HG03442 (cell line): ENCODE measurements around the gene COBL.
"Not testable (repeated sequence)": the region's sequence is repeated elsewhere in the genome, so short reads cannot be mapped to it uniquely, and the experiment has no call there.

Source experiments
- ATAC-seq: cut with Tn5 transposase; IDR thresholded peaks from one replicate; pipeline ENCODE4 v1.9.1; 2021; ENCODE audit warnings: mild to moderate bottlenecking, moderate library complexity; ENCODE audit not compliant: unreplicated experiment

The COBL gene

GRCh38 chr7:51213618-51214017, 103.0 kb downstream of the COBL start:
- ATAC-seq = no peak

GRCh38 chr7:51210766-51211165, 105.8 kb downstream of the COBL start:
- no peak for ATAC-seq

DNA sequence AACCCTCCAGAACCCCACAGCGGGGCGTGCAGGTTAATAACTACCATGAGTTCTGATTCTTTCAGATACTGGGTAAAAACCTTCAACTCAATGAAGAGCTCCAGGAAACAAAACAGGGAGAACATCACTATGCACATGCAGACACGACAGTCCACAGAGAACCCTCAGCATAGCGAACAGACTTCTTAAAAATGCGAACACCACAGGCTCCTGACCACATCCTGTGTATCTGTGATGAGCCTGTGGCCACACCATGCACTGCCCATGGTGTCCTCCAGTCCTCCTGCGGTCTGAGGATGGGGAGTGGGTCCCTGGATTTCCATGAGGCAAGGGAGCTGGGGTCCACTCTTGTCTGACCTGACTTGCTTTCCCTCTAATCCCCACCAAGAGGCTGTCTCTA, 107.2 kb downstream of the COBL start:
- ATAC-seq = no peak

GRCh38 chr7:51208125-51208524, 108.5 kb downstream of the COBL start:
- not testable (repeated sequence) for ATAC-seq

DNA sequence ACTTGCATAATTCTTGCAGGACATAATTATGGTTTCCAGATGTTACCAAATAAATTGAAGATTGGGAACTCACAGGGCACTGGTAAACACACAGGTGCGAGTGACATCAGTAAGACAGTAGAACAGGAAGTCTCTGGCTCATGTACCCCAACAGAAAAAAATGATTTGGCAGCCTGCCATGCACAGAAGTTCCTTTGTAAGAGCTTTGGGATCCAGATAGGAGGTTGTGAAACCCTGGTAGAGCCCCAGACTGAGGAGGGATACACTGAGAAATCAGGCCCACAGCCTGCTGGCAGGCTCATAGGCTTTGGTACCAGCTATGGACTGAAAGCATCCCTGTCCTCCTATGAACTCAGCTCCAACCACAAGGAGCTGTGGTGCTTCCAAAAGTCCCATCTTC, 118.0 kb downstream of the COBL start:
- ATAC-seq = no peak

GRCh38 chr7:51190969-51191368, 125.6 kb downstream of the COBL start:
- no peak for ATAC-seq

GRCh38 chr7:51189777-51190176, 126.8 kb downstream of the COBL start:
- ATAC-seq = no peak

DNA sequence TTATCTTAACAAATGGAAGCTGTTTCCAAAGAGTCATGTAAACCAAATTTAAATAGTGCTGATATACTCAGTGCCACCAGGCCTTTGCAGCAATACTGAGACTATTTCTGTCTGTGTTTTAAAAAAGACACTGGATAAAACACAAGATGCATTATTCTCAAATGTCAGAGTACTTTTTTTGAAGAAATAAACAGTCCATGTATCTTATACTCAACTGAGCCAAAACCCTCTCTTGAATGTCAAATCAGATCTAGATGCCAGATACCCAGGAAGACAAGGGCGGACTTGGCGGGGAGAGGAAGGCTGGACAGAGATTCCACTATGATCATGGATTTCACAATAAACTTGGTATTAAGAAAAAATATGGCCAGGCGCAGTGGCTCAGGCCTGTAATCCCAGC, 127.6 kb downstream of the COBL start:
- ATAC-seq = no peak

GRCh38 chr7:51187941-51188340, 128.7 kb downstream of the COBL start:
- ATAC-seq = no peak

GRCh38 chr7:51186531-51186930, 130.1 kb downstream of the COBL start:
- no peak for ATAC-seq

DNA sequence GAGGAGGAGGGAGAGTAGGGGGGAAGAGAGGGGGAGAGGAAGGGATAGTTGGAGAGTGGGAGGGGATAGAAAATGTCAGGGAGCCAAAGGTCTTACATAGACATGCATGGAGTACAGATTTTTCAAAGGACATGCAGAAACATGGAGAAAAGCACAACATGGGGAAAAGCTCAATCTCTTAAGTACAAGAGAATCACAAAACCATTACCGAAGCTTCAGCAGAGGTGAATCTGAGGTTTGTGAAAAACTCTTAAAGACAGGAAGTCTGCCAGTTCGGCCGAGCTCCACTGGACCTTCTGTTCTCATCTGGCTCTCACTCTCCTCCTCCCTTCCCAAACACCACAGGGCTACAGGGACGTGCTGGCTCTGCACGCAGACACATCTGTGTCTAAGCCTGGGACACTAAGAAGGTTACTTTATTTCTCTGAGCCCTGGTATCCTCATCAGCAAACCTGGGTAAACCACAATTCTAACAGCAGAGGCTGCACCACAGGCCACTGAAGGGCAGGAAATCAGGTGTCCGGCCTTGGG, 133.9 kb downstream of the COBL start:
- no peak for ATAC-seq

DNA sequence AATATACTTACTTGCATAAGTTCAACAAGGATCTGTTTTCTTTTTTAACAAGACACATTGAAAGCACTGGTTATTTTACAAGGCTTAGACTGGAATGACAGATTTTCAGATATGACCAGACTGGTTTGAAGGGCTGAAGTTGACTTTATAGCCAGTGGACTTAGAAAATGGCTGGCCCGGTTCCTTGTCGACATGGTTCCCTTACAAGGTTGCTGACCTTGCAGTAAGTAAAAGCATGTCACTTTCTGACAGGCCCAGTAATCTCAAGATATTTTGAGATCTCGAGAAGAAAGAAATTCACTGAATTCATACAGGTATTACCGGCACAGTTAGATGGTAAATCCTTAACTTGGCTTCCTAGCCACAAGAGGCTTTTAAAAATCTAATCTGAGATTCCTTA, 136.5 kb downstream of the COBL start:
- no peak for ATAC-seq

DNA sequence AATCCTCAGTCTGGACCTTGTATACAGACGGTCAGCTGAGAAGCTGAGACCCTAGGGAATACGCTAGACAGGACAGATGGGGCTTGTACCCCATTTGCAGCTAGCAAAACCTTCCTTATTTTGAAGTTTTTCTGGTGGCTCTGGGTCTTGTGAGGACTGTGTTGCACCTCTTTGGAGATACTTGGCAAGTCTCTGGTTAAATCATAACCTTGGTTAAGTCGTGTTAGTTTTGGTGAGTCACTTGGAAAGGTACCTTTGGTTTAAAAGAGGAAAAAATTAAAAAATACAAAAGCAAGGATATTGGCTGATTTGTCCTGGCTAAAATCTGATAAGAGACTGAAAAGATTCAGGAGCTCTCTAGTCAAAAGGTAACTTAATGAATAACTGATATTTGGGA, 140.6 kb downstream of the COBL start:
- no peak for ATAC-seq

GRCh38 chr7:51175316-51175991, 141.2 kb downstream of the COBL start:
- ATAC-seq = no peak

DNA sequence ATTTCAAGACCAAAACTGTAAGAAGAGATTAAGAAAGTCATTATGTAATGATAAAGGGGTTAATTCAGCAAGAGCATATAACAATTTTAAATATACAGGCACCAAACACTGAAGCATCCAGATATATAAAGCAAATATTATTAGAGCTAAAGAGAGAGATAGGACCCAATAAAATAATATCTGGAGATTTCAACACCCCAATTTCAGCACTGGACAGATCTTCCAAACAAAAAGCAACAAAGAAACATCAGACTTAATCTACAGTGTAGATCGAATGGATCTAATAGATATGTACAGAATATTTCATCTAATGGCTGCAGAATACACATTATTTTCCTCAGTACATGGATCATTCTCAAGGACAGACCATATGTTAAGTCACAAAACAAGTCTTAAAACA, 151.3 kb downstream of the COBL start:
- ATAC-seq = no peak

- peak; percentile 99 for ATAC-seq
Observed at GRCh38 chr7:51162724-51163329, 153.8 kb downstream of the COBL start.

DNA sequence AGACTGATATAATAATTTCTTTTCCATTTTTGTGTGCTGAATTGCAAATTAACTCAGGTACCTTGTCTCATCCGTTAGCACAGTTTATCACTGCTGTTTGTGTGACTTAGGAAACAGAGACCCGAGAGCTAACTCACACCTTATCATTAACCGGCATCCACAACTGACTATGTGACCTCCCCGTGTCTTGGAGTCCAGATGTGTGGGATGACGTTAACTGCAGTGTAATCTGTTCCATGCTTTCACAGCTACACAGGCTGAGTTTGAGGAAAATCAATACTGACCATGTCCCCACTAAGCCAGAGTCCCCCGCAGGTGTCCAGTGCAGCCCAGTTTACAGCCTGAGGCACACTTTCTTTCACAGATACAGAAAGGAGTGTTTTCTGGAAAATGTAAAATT, 154.7 kb downstream of the COBL start:
- no peak for ATAC-seq

- ATAC-seq = no peak
Observed at GRCh38 chr7:51160990-51161615, 155.5 kb downstream of the COBL start.

- ATAC-seq = no peak
Observed at GRCh38 chr7:51160411-51160810, 156.2 kb downstream of the COBL start.

GRCh38 chr7:51158742-51159445, 157.7 kb downstream of the COBL start:
- no peak for ATAC-seq

DNA sequence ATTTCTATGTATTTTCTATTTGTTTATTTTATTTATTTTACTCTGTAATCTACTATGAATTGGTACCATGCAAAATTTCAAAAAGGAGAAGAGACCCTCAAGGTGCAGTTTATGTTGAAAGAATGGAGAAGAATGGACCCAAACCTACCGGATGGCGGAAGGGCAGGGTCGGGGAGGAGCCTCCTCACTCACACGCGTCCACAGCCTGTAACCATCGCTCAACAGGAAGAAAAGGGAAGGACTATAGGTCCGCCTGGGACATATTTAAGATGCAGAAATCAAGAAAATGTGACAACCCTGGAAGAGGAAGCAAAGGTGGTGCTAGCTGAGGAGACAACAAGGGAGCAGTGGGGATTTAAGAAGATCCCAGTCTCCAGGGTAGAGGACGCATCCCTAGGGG, 158.4 kb downstream of the COBL start:
- ATAC-seq = no peak

DNA sequence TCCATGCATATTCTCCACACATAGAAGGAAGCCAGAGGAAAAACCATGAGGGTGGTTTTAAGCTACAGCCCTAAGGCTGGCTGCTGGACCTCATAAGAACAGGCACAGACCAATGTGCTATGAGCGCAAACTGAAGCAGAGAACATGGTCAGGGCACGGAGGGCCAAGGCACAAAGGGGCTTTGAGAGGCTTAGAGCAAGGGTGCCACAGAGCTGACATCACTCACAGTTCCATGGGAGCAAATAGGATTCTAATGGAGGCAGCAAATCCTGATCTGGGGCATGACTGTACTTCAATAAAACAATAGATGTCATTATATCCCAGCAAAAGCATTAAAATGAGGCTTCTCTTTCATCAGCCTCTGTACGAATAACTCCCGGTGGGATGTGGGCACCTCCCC, 162.4 kb downstream of the COBL start:
- no peak for ATAC-seq
